Testis (tissue), 3 donors: ENCODE data around the gene MYCBP. TPM values are rescaled to one million over a fixed set of nuclear protein-coding genes. Genes with fewer than 3 reads are reported as not detected.

Experiments
- DNase-seq: peaks from one replicate; pipeline ENCODE4 v3.0.0-alpha.2; 2019
- H3K27ac ChIP-seq, 2 donors: fragments of 200-600 bp; sonication (generic); one replicate each; pipeline ENCODE4 v1.5.1; 2019
- H3K27me3 ChIP-seq: fragments of 200-600 bp; sonication (generic); one replicate; pipeline ENCODE4 v1.5.1; 2019
- H3K36me3 ChIP-seq: fragments of 200-600 bp; sonication (generic); one replicate; pipeline ENCODE4 v1.5.1; 2017; ENCODE audit warnings: low read depth; ENCODE audit errors: missing control alignments
- H3K4me1 ChIP-seq: fragments of 200-600 bp; sonication (generic); one replicate; pipeline ENCODE4 v1.5.1; 2019
- H3K4me3 ChIP-seq, 2 donors: fragments of 200-600 bp; sonication (generic); one replicate each; pipeline ENCODE4 v1.5.1; 2017 to 2019
- H3K9me3 ChIP-seq: fragments of 200-600 bp; sonication (generic); one replicate; pipeline ENCODE4 v1.5.1; 2017
- CTCF ChIP-seq, 3 experiments: fragments of 450-650 bp in 2 of 3; fragments of 200-600 bp in 1 of 3; sonication (generic) in 1 of 3; IDR thresholded peaks; one replicate each; pipeline ENCODE4 v1.5.1; 2016 to 2019; ENCODE audit warnings: antibody characterized with exemption in 3 of 3, mild to moderate bottlenecking in 2 of 3, moderate library complexity in 1 of 3
- POLR2A ChIP-seq: fragments of 450-650 bp; IDR thresholded peaks from one replicate; pipeline ENCODE4 v1.6.1; 2017; ENCODE audit warnings: antibody characterized with exemption, mild to moderate bottlenecking, moderate library complexity
- WGBS, 2 donors: methylation state at CpG; one replicate each; pipeline ENCODE4 v1.1.5; 2018; 5-methylcytosine and 5-hydroxymethylcytosine counted together
- intact Hi-C: fragments of 100-400 bp; cut with DNase I; formaldehyde crosslinking; loops from one replicate; pipeline ENCODE4 v1.15.1; 2023; ENCODE audit warnings: low total_unique reads
- polyA plus RNA-seq: library from polyadenylated mRNA; stranded (reverse); fragments of 350-450 nt; fragmentation: Illumina TruSeq; extraction: RNeasy Lipid Tissue Mini Kit (QIAGEN cat#74804); gene quantifications from one replicate; pipeline ENCODE4 v1.2.3, GENCODE V29; 2014; ENCODE audit warnings: low read depth, low replicate concordance; ENCODE audit not compliant: insufficient read depth
- total RNA-seq, 2 donors: library from RNA; depleted of rRNA; stranded (reverse); fragments of >200 nt; gene quantifications; one replicate each; pipeline ENCODE4 v1.2.3, GENCODE V29; 2016

Gene MYCBP
- total and polyA plus RNA-seq, 3 donors from 2014 or later, result 18.5 to 53.0 (median 24.3) TPM

GRCh38 chr1:38872401-38873026, 634 bp downstream of the MYCBP start:
- Histone ChIP-seq H3K4me1 (peaks cover 5% of the 10 kb centered on the region), H3K27me3 (no peaks in the 10 kb centered on the region), H3K27ac (peak overlapping the region; percentile 51 to 55), H3K36me3 (no peaks in the 10 kb centered on the region), H3K9me3 (no peaks in the 10 kb centered on the region), H3K4me3 (peak overlapping the region; percentile 78 to 89)
- TF ChIP-seq CTCF (IDR thresholded peaks at IDR 0.05) (no peak), POLR2A (no peak)
- DNase-seq, result no peak
- 3 to 8% methylated on average over 14 to 25 of the region's 25 CpGs for WGBS, 2 donors
- intact Hi-C loops, result no loop called here

GRCh38 chr1:38870996-38871395, 2.2 kb downstream of the MYCBP start:
- no peak overlapping the region for H3K4me3 ChIP-seq
- WGBS, 2 donors, result 90 to 96% methylated on average over 8 of the region's 8 CpGs
- no peaks in the 10 kb centered on the region for H3K36me3 ChIP-seq
- intact Hi-C loops, result no loop called here
- H3K4me1 ChIP-seq, result peaks cover 5% of the 10 kb centered on the region
- no peaks in the 10 kb centered on the region for H3K9me3 ChIP-seq
- H3K27ac ChIP-seq, result no peak overlapping the region
- H3K27me3 ChIP-seq, result no peaks in the 10 kb centered on the region
- no peak for TF ChIP-seq POLR2A
- TF ChIP-seq CTCF (IDR thresholded peaks at IDR 0.05), result no peak
- DNase-seq, result no peak

GRCh38 chr1:38867208-38867607, 5.9 kb downstream of the MYCBP start:
- no peaks in the 10 kb centered on the region for H3K27me3 ChIP-seq
- H3K4me3 ChIP-seq, result no peak overlapping the region
- H3K4me1 ChIP-seq, result no peaks in the 10 kb centered on the region
- TF ChIP-seq CTCF (IDR thresholded peaks at IDR 0.05), result no peak
- TF ChIP-seq POLR2A, result no peak
- intact Hi-C loops, result no loop called here
- H3K27ac ChIP-seq, result no peak overlapping the region
- no peak for DNase-seq
- no peaks in the 10 kb centered on the region for H3K36me3 ChIP-seq
- no peaks in the 10 kb centered on the region for H3K9me3 ChIP-seq
- WGBS, 2 donors, result 94% methylated on average over 8 of the region's 8 CpGs

- intact Hi-C loops, result no loop called here
- DNase-seq, result no peak
- H3K36me3 ChIP-seq, result no peaks in the 10 kb centered on the region
- peaks cover 6% of the 10 kb centered on the region for H3K4me1 ChIP-seq
- H3K27ac ChIP-seq, result no peak overlapping the region
- TF ChIP-seq POLR2A (no peak), CTCF (IDR thresholded peaks at IDR 0.05) (no peak)
- WGBS, 2 donors, result 84 to 90% methylated on average over 4 of the region's 4 CpGs
- H3K4me3 ChIP-seq, result no peak overlapping the region
- no peaks in the 10 kb centered on the region for H3K27me3 ChIP-seq
- no peaks in the 10 kb centered on the region for H3K9me3 ChIP-seq
Observed at GRCh38 chr1:38865112-38865715, 7.9 kb downstream of the MYCBP start.

GRCh38 chr1:38860454-38860795, 12.7 kb downstream of the MYCBP start:
- peak overlapping the region; percentile 73 to 92 for H3K27ac ChIP-seq
- TF ChIP-seq CTCF (IDR thresholded peaks at IDR 0.05) (no peak), POLR2A (no peak)
- no peak for DNase-seq
- no peaks in the 10 kb centered on the region for H3K27me3 ChIP-seq
- H3K4me3 ChIP-seq, result peak overlapping the region; percentile 92 to 98
- intact Hi-C loops, result no loop called here
- H3K36me3 ChIP-seq, result no peaks in the 10 kb centered on the region
- no peaks in the 10 kb centered on the region for H3K9me3 ChIP-seq
- whole genome bisulfite sequencing, 2 donors, result 2 to 3% methylated on average over 6 of the region's 6 CpGs
- peaks cover 15% of the 10 kb centered on the region for H3K4me1 ChIP-seq
